Thyroid gland (tissue), 4 donors: Measurements from ENCODE around the gene CFAP410. TPM values are rescaled to one million over a fixed set of nuclear protein-coding genes. Genes with fewer than 3 reads are reported as not detected.

Experiments
- DNase-seq, 2 donors: peaks; one replicate each; pipeline ENCODE4 v3.0.0-alpha.2; 2019
- H3K27ac ChIP-seq, 3 donors: fragments of 200-600 bp; sonication (generic); 1 replicate in 2 of 3; 2 replicates in 1 of 3; pipeline ENCODE4 v1.5.1; 2016 to 2019; ENCODE audit warnings: mild to moderate bottlenecking in 1 of 3, moderate library complexity in 1 of 3
- H3K27me3 ChIP-seq: fragments of 200-600 bp; sonication (generic); one replicate; pipeline ENCODE4 v1.5.1; 2019
- H3K36me3 ChIP-seq, 2 donors: fragments of 200-600 bp; sonication (generic); one replicate each; pipeline ENCODE4 v1.5.1; 2016 to 2019
- H3K4me1 ChIP-seq, 2 donors: fragments of 200-600 bp; sonication (generic); one replicate each; pipeline ENCODE4 v1.5.1; 2017 to 2019
- H3K4me3 ChIP-seq, 3 donors: fragments of 200-600 bp; sonication (generic); replicated peaks in 1 of 3; 1 replicate in 2 of 3; 2 replicates in 1 of 3; pipeline ENCODE4 v1.5.1; 2016; ENCODE audit warnings: mild to moderate bottlenecking in 1 of 3
- H3K9me3 ChIP-seq: fragments of 200-600 bp; sonication (generic); one replicate; pipeline ENCODE4 v1.5.1; 2017
- POLR2A ChIP-seq, 2 donors: fragments of 450-650 bp; IDR thresholded peaks; one replicate each; pipeline ENCODE4 v1.6.1; 2017; ENCODE audit warnings: antibody characterized with exemption in 2 of 2, mild to moderate bottlenecking in 2 of 2, moderate library complexity in 1 of 2
- WGBS, 2 donors: methylation state at CpG; one replicate each; pipeline ENCODE4 v1.1.5; 2017; 5-methylcytosine and 5-hydroxymethylcytosine counted together
- intact Hi-C: fragments of 100-400 bp; cut with DNase I; formaldehyde crosslinking; loops from one replicate; pipeline ENCODE4 v1.15.1; 2023
- total RNA-seq, 4 donors: library from RNA; depleted of rRNA; stranded (reverse); fragments of >200 nt; gene quantifications; one replicate each; pipeline ENCODE4 v1.2.3, GENCODE V29; 2016
- TF ChIP-seq, protein P1 (sequence below), 6 experiments: fragments of 200-600 bp in 3 of 6; fragments of 450-650 bp in 3 of 6; sonication (generic) in 3 of 6; IDR thresholded peaks; one replicate each; pipeline ENCODE4 v1.5.1; 2016 to 2019; ENCODE audit warnings: antibody characterized with exemption in 6 of 6, mild to moderate bottlenecking in 2 of 6, inconsistent platforms in 1 of 6, moderate library complexity in 1 of 6

The CFAP410 gene
- total RNA-seq, 4 donors from 2014 or later, result 55.2 to 93.4 (median 64.1) TPM

DNA sequence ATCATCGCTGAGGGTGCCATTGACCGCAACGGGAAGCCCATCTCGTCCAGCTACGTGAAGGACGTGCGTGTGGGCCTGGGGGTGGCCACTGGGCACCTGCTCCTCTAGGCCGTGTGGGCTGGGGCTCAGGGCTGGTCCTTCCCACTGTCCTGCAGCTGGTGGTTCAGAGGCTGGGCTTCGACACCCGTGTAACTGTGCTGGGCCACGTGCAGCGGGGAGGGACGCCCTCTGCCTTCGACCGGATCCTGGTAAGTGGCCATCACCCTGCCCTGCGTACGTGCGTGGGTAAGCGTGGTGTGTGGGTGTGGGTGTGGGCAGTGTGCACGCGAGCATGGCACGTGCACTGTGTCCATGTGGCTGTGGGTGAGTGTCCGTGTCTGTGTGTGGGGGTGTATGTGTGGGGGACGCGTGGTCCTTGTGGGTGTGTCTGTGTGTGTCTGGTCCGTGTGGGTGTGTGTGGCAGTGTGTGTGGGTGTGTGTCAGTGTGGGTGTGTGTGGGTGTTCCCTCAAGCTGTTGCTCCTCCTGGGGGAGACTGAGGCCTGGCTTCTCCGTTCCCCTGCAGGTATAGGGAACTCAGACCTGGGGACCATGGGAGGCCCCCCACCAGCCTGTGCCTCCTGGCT, 22.8 kb downstream of the CFAP410 start:
- DNase-seq, result no peak
- Histone ChIP-seq H3K9me3 (no peaks in the 10 kb centered on the region), H3K4me3 (no peak overlapping the region), H3K4me1 (no peaks in the 10 kb centered on the region), H3K27ac (no peak overlapping the region), H3K27me3 (no peaks in the 10 kb centered on the region), H3K36me3 (peaks cover 27 to 31% of the 10 kb centered on the region in 2 donors)
- WGBS, 2 donors, result 92 to 99% methylated on average over 8 to 11 of the region's 27 CpGs
- intact Hi-C loops, result no loop called here
- TF ChIP-seq, protein P1, sequence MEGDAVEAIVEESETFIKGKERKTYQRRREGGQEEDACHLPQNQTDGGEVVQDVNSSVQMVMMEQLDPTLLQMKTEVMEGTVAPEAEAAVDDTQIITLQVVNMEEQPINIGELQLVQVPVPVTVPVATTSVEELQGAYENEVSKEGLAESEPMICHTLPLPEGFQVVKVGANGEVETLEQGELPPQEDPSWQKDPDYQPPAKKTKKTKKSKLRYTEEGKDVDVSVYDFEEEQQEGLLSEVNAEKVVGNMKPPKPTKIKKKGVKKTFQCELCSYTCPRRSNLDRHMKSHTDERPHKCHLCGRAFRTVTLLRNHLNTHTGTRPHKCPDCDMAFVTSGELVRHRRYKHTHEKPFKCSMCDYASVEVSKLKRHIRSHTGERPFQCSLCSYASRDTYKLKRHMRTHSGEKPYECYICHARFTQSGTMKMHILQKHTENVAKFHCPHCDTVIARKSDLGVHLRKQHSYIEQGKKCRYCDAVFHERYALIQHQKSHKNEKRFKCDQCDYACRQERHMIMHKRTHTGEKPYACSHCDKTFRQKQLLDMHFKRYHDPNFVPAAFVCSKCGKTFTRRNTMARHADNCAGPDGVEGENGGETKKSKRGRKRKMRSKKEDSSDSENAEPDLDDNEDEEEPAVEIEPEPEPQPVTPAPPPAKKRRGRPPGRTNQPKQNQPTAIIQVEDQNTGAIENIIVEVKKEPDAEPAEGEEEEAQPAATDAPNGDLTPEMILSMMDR (IDR thresholded peaks at IDR 0.05), result no peak
- no peak for TF ChIP-seq POLR2A (IDR thresholded peaks at IDR 0.05)

DNA sequence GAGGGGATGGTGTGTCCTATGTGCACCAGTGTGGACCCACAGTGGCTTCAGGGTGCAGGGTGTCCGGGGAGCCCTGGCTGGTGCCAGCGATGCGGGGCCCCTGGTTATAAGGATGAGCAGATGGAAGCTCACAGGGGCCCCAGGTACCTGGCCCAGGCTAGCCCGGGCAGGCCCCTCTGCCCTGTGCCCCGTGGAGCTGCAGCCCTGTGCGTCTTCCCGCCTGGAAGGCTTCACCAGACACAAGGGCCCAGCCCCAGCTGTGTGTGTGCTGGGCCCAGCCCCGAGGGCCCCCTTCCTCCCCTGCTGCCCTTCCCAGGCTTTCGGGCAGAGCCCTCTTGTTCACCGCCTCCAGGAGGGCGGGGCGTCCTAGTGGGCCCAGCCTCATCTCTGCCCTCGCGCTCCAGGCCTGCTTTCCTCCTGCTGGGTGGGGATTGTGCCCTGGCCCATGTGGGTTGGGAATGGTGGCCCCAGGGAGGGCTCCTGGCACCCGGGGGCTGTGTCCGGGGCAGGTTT, 23.4 kb downstream of the CFAP410 start:
- WGBS, 2 donors, result 85 to 100% methylated on average over 9 to 13 of the region's 16 CpGs
- intact Hi-C loops, result no loop called here
- no peak for DNase-seq

DNA sequence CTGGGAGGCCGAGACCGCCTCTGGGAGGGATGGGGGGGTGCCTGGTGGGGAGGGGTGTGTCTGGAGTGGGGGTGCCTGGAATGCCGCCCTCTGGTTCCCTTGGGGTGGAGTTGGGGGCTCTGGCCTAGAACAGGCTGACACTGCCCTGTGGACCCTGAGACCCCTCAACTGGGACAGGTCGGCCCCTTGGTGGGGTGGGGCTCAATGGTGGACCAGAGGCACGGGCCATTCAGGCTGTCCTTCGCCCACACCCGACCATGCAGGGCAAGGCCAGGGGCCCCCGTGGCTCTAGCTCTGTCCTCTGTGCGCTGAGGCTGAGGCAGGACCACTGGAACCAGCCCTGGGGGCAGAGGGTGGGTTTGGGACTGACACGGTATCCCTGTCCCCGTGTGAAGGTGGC, 24.6 kb downstream of the CFAP410 start:
- intact Hi-C loops, result no loop called here
- H3K9me3 ChIP-seq, result no peaks in the 10 kb centered on the region
- TF ChIP-seq POLR2A (IDR thresholded peaks at IDR 0.05), result no peak
- TF ChIP-seq, protein P1 (IDR thresholded peaks at IDR 0.05), result no peak
- no peak overlapping the region for H3K27ac ChIP-seq
- 67 to 100% methylated on average over 2 to 3 of the region's 11 CpGs for WGBS, 2 donors
- no peak for DNase-seq
- H3K4me1 ChIP-seq, result no peaks in the 10 kb centered on the region
- peaks cover 28 to 30% of the 10 kb centered on the region in 2 donors for H3K36me3 ChIP-seq
- H3K4me3 ChIP-seq, result no peak overlapping the region
- H3K27me3 ChIP-seq, result no peaks in the 10 kb centered on the region

More for the DNA sequence above, 23.4 kb downstream of the CFAP410 start:
- Histone ChIP-seq H3K9me3 (no peaks in the 10 kb centered on the region), H3K4me3 (no peak overlapping the region), H3K27me3 (no peaks in the 10 kb centered on the region), H3K36me3 (peaks cover 28 to 36% of the 10 kb centered on the region in 2 donors), H3K4me1 (no peaks in the 10 kb centered on the region), H3K27ac (no peak overlapping the region)
- no peak for TF ChIP-seq POLR2A (IDR thresholded peaks at IDR 0.05)
- TF ChIP-seq, protein P1 (IDR thresholded peaks at IDR 0.05), result no peak

DNA sequence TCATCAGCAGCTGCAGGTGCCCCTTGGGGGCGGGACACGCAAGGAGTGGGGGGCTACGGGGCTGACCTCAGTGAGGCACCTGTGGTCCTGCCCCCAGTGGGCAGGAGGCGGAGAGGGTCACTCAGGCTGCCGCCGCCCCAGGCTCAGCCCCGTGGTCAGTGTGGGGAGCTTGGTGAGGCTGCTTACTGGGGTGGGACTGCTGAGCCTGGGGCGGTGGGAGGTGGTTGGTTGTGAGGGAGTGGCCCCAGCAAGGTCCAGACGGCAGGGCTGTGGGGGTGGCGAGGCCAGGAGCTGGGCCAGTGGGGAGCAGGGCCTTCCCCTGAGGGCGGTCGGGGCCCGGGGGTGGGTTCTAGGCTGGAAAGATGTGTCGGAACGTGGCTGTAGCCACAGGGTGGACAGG, 25.1 kb downstream of the CFAP410 start:
- no peaks in the 10 kb centered on the region for H3K9me3 ChIP-seq
- intact Hi-C loops, result no loop called here
- H3K4me1 ChIP-seq, result no peaks in the 10 kb centered on the region
- TF ChIP-seq POLR2A (IDR thresholded peaks at IDR 0.05), result no peak
- TF ChIP-seq, protein P1 (IDR thresholded peaks at IDR 0.05), result no peak
- peaks cover 28 to 30% of the 10 kb centered on the region in 2 donors for H3K36me3 ChIP-seq
- no peak for DNase-seq
- no peaks in the 10 kb centered on the region for H3K27me3 ChIP-seq
- no peak overlapping the region for H3K27ac ChIP-seq
- 88 to 94% methylated on average over 8 to 12 of the region's 15 CpGs for WGBS, 2 donors
- H3K4me3 ChIP-seq, result no peak overlapping the region

DNA sequence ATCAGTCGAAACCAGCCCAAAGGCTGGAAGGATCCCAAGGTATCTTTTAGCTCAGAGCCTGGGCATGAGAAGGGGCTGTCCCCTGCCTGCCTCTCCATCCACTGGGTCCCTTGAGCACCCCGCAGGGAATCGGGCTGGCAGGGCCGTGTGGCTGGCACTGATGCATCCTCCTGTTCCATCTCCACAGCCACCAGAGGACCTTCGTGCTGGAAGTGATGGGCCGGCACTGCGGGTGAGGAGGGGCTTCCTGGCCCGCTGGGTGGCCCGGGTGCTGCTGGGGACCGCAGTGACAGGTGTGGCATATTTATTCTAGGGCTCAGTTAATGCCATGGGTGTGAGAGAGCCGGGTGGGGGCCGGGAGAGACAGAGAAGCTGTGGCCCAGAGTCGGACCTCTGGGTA, 25.7 kb downstream of the CFAP410 start:
- no peak for DNase-seq
- no peaks in the 10 kb centered on the region for H3K4me1 ChIP-seq
- no peaks in the 10 kb centered on the region for H3K27me3 ChIP-seq
- no peaks in the 10 kb centered on the region for H3K9me3 ChIP-seq
- TF ChIP-seq POLR2A (IDR thresholded peaks at IDR 0.05), result no peak
- TF ChIP-seq, protein P1 (IDR thresholded peaks at IDR 0.05), result no peak
- H3K36me3 ChIP-seq, result peaks cover 28 to 30% of the 10 kb centered on the region in 2 donors
- intact Hi-C loops, result no loop called here
- no peak overlapping the region for H3K27ac ChIP-seq
- no peak overlapping the region for H3K4me3 ChIP-seq
- WGBS, 2 donors, result 93 to 99% methylated on average over 3 to 10 of the region's 13 CpGs
